IPS DF 4.7 (cell line): Measurements from ENCODE around the gene ACTL6A.
"Not testable (repeated sequence)": the region's sequence is repeated elsewhere in the genome, so short reads cannot be mapped to it uniquely, and the experiment has no call there.

Experiments
- DNase-seq: peaks from one replicate; pipeline ENCODE4 v3.0.0-alpha.2; 2013; ENCODE audit warnings: low spot score; ENCODE audit errors: extremely low read depth

ACTL6A gene

GRCh38 chr3:179562591-179563270 is at the start of gene ACTL6A:
TSS of gene ACTL6A (plus strand) at chr3:179562926. CDS start at chr3:179563093, 167 bp downstream.
- peak; percentile 98 for DNase-seq

DNA sequence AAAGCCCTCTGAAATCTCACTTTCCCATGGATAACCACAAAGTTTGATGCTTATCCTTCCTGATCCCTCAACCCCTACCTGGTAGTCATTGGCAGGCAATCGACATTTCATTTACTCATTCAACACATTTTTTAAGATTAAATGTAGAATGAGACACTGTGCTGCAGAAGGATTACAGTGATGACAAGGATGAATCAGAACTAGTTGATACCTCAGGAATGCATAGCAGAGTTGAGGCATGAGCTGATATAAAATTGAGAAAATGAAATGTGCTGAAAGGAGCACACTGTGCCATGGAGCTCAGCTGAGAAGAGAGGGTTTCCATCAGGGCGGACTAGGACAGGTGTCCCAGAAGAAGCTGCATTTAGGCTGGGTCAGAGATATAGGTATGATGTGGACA is 48.9 kb upstream of the ACTL6A start:
- DNase-seq, result no peak

DNA sequence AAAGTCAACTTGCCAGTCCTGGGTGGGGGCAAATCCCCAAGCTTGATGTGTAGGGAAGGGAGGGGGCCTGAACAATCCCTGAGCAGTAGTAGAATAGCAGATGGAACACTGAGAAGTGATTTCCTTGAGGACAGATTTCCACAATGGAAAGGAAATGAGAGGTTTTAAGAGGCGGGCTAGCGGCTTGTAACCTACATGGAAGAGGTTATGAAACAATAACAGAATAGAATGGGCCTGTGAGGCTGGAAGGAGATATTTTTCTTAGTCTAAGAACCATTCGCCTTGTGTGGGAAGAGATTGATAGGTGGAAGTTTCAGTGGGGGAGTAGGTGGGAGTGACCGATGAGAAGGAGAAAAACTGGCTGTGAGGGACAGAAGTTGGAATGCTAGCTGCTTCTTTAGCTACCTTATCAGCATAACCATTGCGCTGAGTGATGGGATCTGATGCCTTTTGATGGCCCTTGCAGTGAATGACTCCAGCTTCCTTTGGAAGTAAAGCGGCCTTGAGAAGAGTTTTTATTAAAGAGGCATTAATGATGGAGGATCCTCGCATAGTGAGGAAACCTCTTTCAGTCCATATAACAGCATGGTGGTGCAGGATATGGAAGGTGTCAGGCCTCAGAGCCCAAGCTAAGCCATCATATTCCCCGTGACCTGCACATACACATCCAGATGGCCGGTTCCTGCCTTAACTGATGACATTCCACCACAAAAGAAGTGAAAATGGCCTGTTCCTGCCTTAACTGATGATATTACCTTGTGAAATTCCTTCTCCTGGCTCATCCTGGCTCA is 46.1 kb upstream of the ACTL6A start:
- not testable (repeated sequence) for DNase-seq

GRCh38 chr3:179526482-179526881 is 36.2 kb upstream of the ACTL6A start:
- no peak for DNase-seq

DNA sequence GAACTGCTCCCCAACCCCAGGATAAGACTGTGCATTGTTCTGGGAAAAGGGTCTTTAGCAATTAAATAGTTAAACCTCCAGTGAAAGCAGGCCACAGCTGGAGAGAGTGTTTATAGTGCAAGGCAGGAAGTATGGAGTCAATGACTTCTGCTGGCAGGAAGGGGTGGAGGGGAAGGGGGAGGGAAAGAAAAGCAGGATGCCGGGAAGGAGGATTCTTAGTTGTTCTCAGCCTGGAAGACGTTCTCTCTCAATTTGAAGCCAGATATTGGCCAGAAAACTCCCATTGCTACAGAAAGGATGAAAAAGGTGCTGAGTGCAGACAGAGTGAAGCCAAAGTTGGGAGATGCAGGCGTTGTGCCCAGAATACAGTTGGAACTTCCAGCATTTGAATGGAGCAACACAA is 35.7 kb upstream of the ACTL6A start:
- peak; percentile 82 for DNase-seq

- no peak for DNase-seq
Measured at GRCh38 chr3:179528772-179529171, 34.0 kb upstream of the ACTL6A start.

GRCh38 chr3:179531576-179531975 is 31.1 kb upstream of the ACTL6A start:
- DNase-seq, result no peak

- no peak for DNase-seq
Measured at GRCh38 chr3:179533274-179533673, 29.5 kb upstream of the ACTL6A start.

- DNase-seq, result no peak
Measured at GRCh38 chr3:179536256-179536655, 26.5 kb upstream of the ACTL6A start.

- DNase-seq, result no peak
Measured at GRCh38 chr3:179541094-179541493, 21.6 kb upstream of the ACTL6A start.

- no peak for DNase-seq
Measured at GRCh38 chr3:179541596-179541995, 21.1 kb upstream of the ACTL6A start.

GRCh38 chr3:179542375-179542774 is 20.4 kb upstream of the ACTL6A start:
- no peak for DNase-seq

- no peak for DNase-seq
Measured at GRCh38 chr3:179544981-179545645, 17.6 kb upstream of the ACTL6A start.

GRCh38 chr3:179546814-179547241 is 15.9 kb upstream of the ACTL6A start:
- no peak for DNase-seq

DNA sequence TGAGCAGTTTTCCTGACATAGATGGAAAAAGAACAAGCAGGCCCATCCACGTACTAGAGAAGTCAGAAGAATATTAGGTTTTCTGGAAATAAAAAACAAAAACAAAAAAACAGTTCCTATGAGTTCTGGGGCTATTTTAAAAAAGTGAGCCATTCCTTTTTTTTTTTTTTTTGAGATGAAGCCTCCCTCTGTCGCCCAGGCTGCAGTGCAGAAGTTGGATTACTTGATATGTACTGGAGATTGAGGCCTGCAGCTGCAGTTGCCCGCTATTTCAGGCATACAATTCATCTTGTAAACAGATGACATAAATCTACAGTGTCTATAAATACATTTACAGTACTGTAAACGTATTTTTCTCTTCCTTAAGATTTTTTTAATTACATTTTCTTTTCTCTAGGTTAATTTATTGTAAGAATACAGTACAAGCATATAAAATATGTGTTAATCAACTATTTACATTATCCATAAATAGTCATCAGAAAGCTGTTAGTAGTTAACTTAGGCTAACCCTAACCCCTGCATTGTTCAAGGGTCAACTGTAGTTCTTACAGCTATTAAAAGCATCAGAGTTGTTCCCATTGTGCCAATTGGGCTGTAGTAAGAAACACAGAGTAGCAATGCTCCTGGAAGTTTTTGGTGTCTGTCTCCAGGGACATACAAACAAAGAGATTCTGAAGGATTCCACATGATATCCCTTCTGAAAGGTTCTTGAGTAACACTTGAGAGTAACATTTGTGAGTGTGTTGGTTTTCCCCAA is 11.2 kb upstream of the ACTL6A start:
- DNase-seq, result no peak

GRCh38 chr3:179558742-179559364 is 3.9 kb upstream of the ACTL6A start:
- no peak for DNase-seq

- DNase-seq, result no peak
Measured at GRCh38 chr3:179560791-179561190, 1.9 kb upstream of the ACTL6A start.

DNA sequence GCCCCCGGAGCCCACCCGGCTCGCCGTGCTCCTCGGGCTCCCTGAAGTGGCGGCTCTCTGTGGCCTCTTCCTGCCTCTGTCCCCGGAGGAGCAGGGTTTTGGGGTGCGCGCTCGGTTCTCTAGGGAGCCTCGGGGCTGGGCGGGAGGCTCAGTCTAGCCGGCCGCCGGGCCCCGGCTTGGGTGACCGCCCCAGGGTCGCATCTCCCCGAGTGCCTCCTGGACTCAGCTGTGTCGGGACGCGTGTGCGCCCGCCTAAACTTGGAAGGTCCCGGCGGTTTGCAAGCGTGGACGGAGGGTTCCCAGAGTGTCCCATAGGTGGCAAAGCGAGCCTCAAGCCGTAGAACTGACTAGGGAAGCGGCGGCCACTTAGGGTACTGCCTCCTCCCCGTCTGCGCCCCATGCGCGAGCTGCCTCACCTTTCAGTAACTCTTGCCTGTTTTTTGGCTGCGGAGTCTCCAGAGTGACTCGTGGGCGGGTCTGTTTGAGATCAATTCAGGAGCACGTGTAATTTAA is 601 bp downstream of the ACTL6A start:
- DNase-seq, result no peak

GRCh38 chr3:179565496-179565895 is 2.8 kb downstream of the ACTL6A start:
- no peak for DNase-seq

GRCh38 chr3:179580992-179581391 is 18.3 kb downstream of the ACTL6A start:
- DNase-seq, result no peak

DNA sequence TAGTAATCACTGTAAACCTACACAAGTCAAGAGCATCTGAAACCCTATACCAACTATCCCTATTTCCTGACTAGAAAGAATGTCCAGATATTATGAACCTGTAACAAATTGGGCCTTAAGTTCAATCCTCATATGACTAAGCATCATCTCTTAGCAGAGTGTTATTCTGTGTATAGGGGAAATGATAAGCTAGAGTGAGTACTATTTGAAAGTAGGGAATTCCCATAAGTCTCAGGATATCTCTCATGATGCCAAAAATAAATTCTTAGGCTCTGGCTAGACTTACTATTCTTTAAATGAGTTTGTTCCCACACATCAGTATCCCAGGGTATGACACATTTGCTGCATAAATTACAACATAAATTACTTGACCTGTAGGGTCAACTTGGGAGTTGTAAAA is 26.4 kb downstream of the ACTL6A start:
- DNase-seq, result no peak
